GM12878 (cell line): ENCODE measurements around the gene RFWD3. TPM values are rescaled to one million over a fixed set of nuclear protein-coding genes. Genes with fewer than 3 reads are reported as not detected.
A peak's percentile ranks its signal among the peaks of the same experiment; 100 is the strongest.

Experiments
- ATF3 ChIP-seq: IDR thresholded peaks from 2 replicates; pipeline ENCODE4 v1.6.1; 2011; ENCODE audit warnings: low read depth, mild to moderate bottlenecking, low read length, moderate library complexity, borderline replicate concordance; ENCODE audit errors: extremely low read depth
- DPF2 ChIP-seq: fragments of 450-650 bp; IDR thresholded peaks from 2 replicates; pipeline ENCODE4 v1.6.1; 2017; ENCODE audit warnings: mild to moderate bottlenecking
- E4F1 ChIP-seq: fragments of 450-650 bp; IDR thresholded peaks from 2 replicates; pipeline ENCODE4 v1.6.1; 2018; ENCODE audit warnings: borderline replicate concordance, mild to moderate bottlenecking; ENCODE audit not compliant: partially characterized antibody
- ELK1 ChIP-seq: IDR thresholded peaks from 2 replicates; pipeline ENCODE4 v1.6.1; 2012; ENCODE audit warnings: low read depth, low read length, improper control_type of control experiment
- EZH2 ChIP-seq: IDR thresholded peaks from 2 replicates; pipeline ENCODE4 v1.6.1; 2012; ENCODE audit warnings: low read depth, mild to moderate bottlenecking, control low read depth, inconsistent platforms, low read length, borderline replicate concordance; ENCODE audit not compliant: control insufficient read depth
- HCFC1 ChIP-seq: fragments of 150-350 bp; IDR thresholded peaks from 2 replicates; pipeline ENCODE4 v1.6.1; 2014; ENCODE audit warnings: low read length
- HDAC2 ChIP-seq: fragments of 200-600 bp; sonication (generic); IDR thresholded peaks from 2 replicates; pipeline ENCODE4 v1.6.1; 2017
- IRF4 ChIP-seq: IDR thresholded peaks from 2 replicates; pipeline ENCODE4 v1.6.1; 2011; ENCODE audit warnings: low read depth, low read length
- MAX ChIP-seq: IDR thresholded peaks from 2 replicates; pipeline ENCODE4 v1.6.1; 2012; ENCODE audit warnings: low read depth, low read length, improper control_type of control experiment
- MTA2 ChIP-seq: fragments of 450-650 bp; IDR thresholded peaks from 2 replicates; pipeline ENCODE4 v1.6.1; 2016; ENCODE audit warnings: low read depth, mild to moderate bottlenecking, moderate library complexity
- MYB ChIP-seq: fragments of 150-350 bp; IDR thresholded peaks from 2 replicates; pipeline ENCODE4 v1.6.1; 2014; ENCODE audit warnings: mild to moderate bottlenecking, low read depth, low read length, borderline replicate concordance
- NR2C2 ChIP-seq: IDR thresholded peaks from 2 replicates; pipeline ENCODE4 v1.6.1; 2011; ENCODE audit warnings: borderline replicate concordance, low read depth; ENCODE audit not compliant: control insufficient read depth, insufficient read length
- PAX5 ChIP-seq: IDR thresholded peaks from 2 replicates; pipeline ENCODE4 v1.6.1; 2011; ENCODE audit warnings: low read depth, low read length, borderline replicate concordance
- RAD21 ChIP-seq: IDR thresholded peaks from 2 replicates; pipeline ENCODE4 v1.6.1; 2011; ENCODE audit warnings: mild to moderate bottlenecking, low read depth, low read length, moderate library complexity; ENCODE audit not compliant: insufficient read depth
- SIN3A ChIP-seq: IDR thresholded peaks from 2 replicates; pipeline ENCODE4 v1.6.1; 2012; ENCODE audit warnings: low read depth, low read length, improper control_type of control experiment
- SIX5 ChIP-seq: IDR thresholded peaks from 2 replicates; pipeline ENCODE4 v1.6.1; 2011; ENCODE audit warnings: mild to moderate bottlenecking, low read depth, low read length, moderate library complexity; ENCODE audit not compliant: severe bottlenecking
- SP1 ChIP-seq: IDR thresholded peaks from one replicate; pipeline ENCODE4 v1.6.1; 2011; ENCODE audit warnings: low read depth, low read length
- SREBF2 ChIP-seq: IDR thresholded peaks from 2 replicates; pipeline ENCODE4 v1.6.1; 2012; ENCODE audit warnings: mild to moderate bottlenecking, low read length
- STAT3 ChIP-seq: IDR thresholded peaks from 2 replicates; pipeline ENCODE4 v1.6.1; 2011; ENCODE audit warnings: low read depth, low read length, improper control_type of control experiment
- SUPT20H ChIP-seq: IDR thresholded peaks from 2 replicates; pipeline ENCODE4 v1.6.1; 2011; ENCODE audit warnings: low read depth, mild to moderate bottlenecking, low read length, moderate library complexity, borderline replicate concordance; ENCODE audit not compliant: control insufficient read depth
- TAF1 ChIP-seq: IDR thresholded peaks from 2 replicates; pipeline ENCODE4 v1.6.1; 2011; ENCODE audit warnings: mild to moderate bottlenecking, low read depth, low read length, borderline replicate concordance
- TCF7 ChIP-seq: IDR thresholded peaks from 2 replicates; pipeline ENCODE4 v1.6.1; 2014; ENCODE audit warnings: antibody characterized with exemption, borderline replicate concordance
- YY1 ChIP-seq: IDR thresholded peaks from 2 replicates; pipeline ENCODE4 v1.6.1; 2011; ENCODE audit warnings: low read depth, mild to moderate bottlenecking, low read length
- ZBTB4 ChIP-seq: fragments of 450-650 bp; formaldehyde crosslinking; IDR thresholded peaks from 2 replicates; pipeline ENCODE4 v1.4.0; 2022; ENCODE audit warnings: mild to moderate bottlenecking, moderate library complexity
- ZNF622 ChIP-seq: fragments of 450-650 bp; IDR thresholded peaks from 2 replicates; pipeline ENCODE4 v1.6.1; 2017; ENCODE audit warnings: mild to moderate bottlenecking, inconsistent platforms
- polyA plus RNA-seq, 11 experiments: library from polyadenylated mRNA; depleted of rRNA in 4 of 11; unstranded in 6 of 11; stranded (reverse) in 5 of 11; fragments of >200 nt; fragmentation: Nextera tagmentation in 4 of 11; fragmentation: Illumina TruSeq in 1 of 11; extraction: Ambion mirVana in 4 of 11; extraction: Trizol in 1 of 11; gene quantifications; 1 replicate in 1 of 11; 2 replicates in 10 of 11; pipeline versions ENCODE4 v1.2.1 to v1.2.3, GENCODE V29; 2011 to 2016; ENCODE audit warnings: inconsistent platforms in 2 of 11, missing spikeins in 2 of 11, low read depth in 1 of 11
- total RNA-seq, 4 experiments: library from RNA; depleted of rRNA in 3 of 4; stranded (reverse); fragments of >200 nt in 3 of 4; fragmentation: Illumina TruSeq in 1 of 4; extraction: Trizol in 1 of 4; gene quantifications; 2 replicates each; pipeline versions ENCODE4 v1.2.1 to v1.2.3, GENCODE V29; 2013 to 2021

Gene RFWD3
- total and polyA plus RNA-seq, 10 of the 15 experiments (the other 5 are each of a cell fraction or from before 2014, with no cell fraction given), result 10.7 to 78.5 (median 51.2) TPM

GRCh38 chr16:74607310-74607961, 59.2 kb downstream of the RFWD3 start (continued):
- no peak for TF ChIP-seq NR2C2
- TF ChIP-seq TCF7, result no peak
- TF ChIP-seq SREBF2, result no peak
- 0 out of 2 replicates have a peak, but pooled peaks have one; percentile 17 for TF ChIP-seq ATF3
- TF ChIP-seq HCFC1, result peak; percentile 75
- TF ChIP-seq MTA2, result no peak
- no peak for TF ChIP-seq MYB
- TF ChIP-seq PAX5, result peak; percentile 78; the same call in 1 of the 2 replicates
- peak; percentile 77 for TF ChIP-seq SIX5
- no peak for TF ChIP-seq MAX
- TF ChIP-seq ZNF622, result no peak
- no peak for TF ChIP-seq RAD21
- TF ChIP-seq SIN3A, result no peak
- no peak for TF ChIP-seq HDAC2
- TF ChIP-seq EZH2, result no peak
- no peak for TF ChIP-seq SUPT20H
- TF ChIP-seq IRF4, result no peak
- no peak for TF ChIP-seq TAF1
- no peak for TF ChIP-seq STAT3
- no peak for TF ChIP-seq E4F1
- no peak for TF ChIP-seq SP1
- TF ChIP-seq YY1, result peak; percentile 95
- TF ChIP-seq ELK1, result no peak
- no peak for TF ChIP-seq DPF2
- TF ChIP-seq ZBTB4 (CRISPR knock-in tag), result no peak
